Pancreas (tissue), 10 donors: Measurements from ENCODE around the gene IL17RA. TPM values are rescaled to one million over a fixed set of nuclear protein-coding genes. Genes with fewer than 3 reads are reported as not detected.

ENCODE experiments used
- ATAC-seq, 4 donors: fragments of 200-7000 bp; cut with Tn5 transposase; one replicate each; pipeline versions ENCODE4 v1.8.0 to v1.9.1; 2020; ENCODE audit warnings: mild to moderate bottlenecking in 4 of 4, moderate library complexity in 4 of 4
- DNase-seq, 6 donors: peaks; one replicate each; pipeline ENCODE4 v3.0.0-alpha.2; 2020
- FAIRE-seq: peaks from 2 replicates; lab custom pipeline; 2012; peaks lifted over from hg19 to GRCh38; lab: Jason Lieb, UNC
- H3K27ac ChIP-seq, 4 donors: fragments of 200-600 bp; sonication (generic); 1 replicate in 3 of 4; 2 replicates in 1 of 4; pipeline versions ENCODE4 v1.5.0 to v1.8.0; 2020
- H3K27me3 ChIP-seq, 4 donors: fragments of 200-600 bp; one replicate each; pipeline ENCODE4 v1.8.0; 2021
- H3K36me3 ChIP-seq, 3 donors: fragments of 200-600 bp; sonication (generic) in 1 of 3; one replicate each; pipeline versions ENCODE4 v1.5.0 to v1.8.0; 2020 to 2021
- H3K4me1 ChIP-seq, 3 donors: fragments of 200-600 bp; one replicate each; pipeline ENCODE4 v1.8.0; 2021
- H3K4me3 ChIP-seq, 4 donors: fragments of 200-600 bp; sonication (generic) in 2 of 4; one replicate each; pipeline versions ENCODE4 v1.5.0 to v1.8.0; 2020 to 2021
- H3K9me3 ChIP-seq, 4 donors: fragments of 200-600 bp; one replicate each; pipeline ENCODE4 v1.8.0; 2021
- CTCF ChIP-seq, 4 donors: fragments of 200-600 bp; sonication (generic) in 3 of 4; IDR thresholded peaks; one replicate each; pipeline versions ENCODE4 v1.5.0 to v1.8.0; 2021; ENCODE audit warnings: antibody characterized with exemption in 4 of 4
- whole genome bisulfite sequencing, 2 donors: extraction: QIAGEN DNeasy Blood & Tissue Kit; methylation state at CpG; one replicate each; pipeline ENCODE4 v1.1.7; 2013; 5-methylcytosine and 5-hydroxymethylcytosine counted together
- intact Hi-C, 3 donors: fragments of 100-400 bp; cut with DNase I; formaldehyde crosslinking; loops; one replicate each; pipeline versions ENCODE4 v1.11.1 to v1.14.2; 2022
- polyA plus RNA-seq, 2 donors: library from polyadenylated mRNA; stranded (reverse); fragments of 200-250 nt; gene quantifications; one replicate each; pipeline ENCODE4 v1.2.3, GENCODE V29; 2013
- total RNA-seq, 6 donors: library from RNA; stranded (reverse); fragmentation: NEBNext Ultra II Directional in 4 of 6; extraction: Animal tissue kit (Norgen Biotek cat#: 25700) in 4 of 6; gene quantifications; one replicate each; pipeline versions ENCODE4 v1.2.1 to v1.2.4, GENCODE V29; 2021 to 2023
- donor health status: healthy with polysubstance abuse.
- donor health status: DM: no; HTN: no; CAD: no; lungs with moderate emphysema.
- donor health status: DM: no; HTN: no; CAD: no.
- donor health status: control.
- donor health status: control.
- donor health status: Bipolar disorder and iron deficiency.
- donor health status: DM: yes; HTN: yes; CAD: no.
- donor health status: DM: no; HTN: no; CAD: no.
- donor health status: DM: no; HTN: no; CAD: no.
- donor health status: DM: yes; HTN: yes; CAD: no.

Gene IL17RA
- total and polyA plus RNA-seq, 8 donors, result 3.8 to 17.0 (median 8.1) TPM

GRCh38 chr22:17107547-17107810 lies 22.7 kb downstream of the IL17RA start:
- ATAC-seq, result no peak
- intact Hi-C loops, result no loop called here
- Histone ChIP-seq H3K4me3 (no peak overlapping the region), H3K27ac (no peak overlapping the region), H3K9me3 (no peaks in the 10 kb centered on the region), H3K36me3 (peaks cover 0 to 37% (median 4%) of the 10 kb centered on the region in 3 donors), H3K27me3 (no peaks in the 10 kb centered on the region), H3K4me1 (no peaks in the 10 kb centered on the region)
- WGBS, 2 donors, result 93 to 95% methylated on average over 6 of the region's 6 CpGs
- no peak for FAIRE-seq
- DNase-seq, result no peak
- no peak for TF ChIP-seq CTCF (IDR thresholded peaks at IDR 0.05)

GRCh38 chr22:17108256-17109112 lies 23.7 kb downstream of the IL17RA start:
- Histone ChIP-seq H3K4me3 (no peak overlapping the region), H3K4me1 (no peaks in the 10 kb centered on the region), H3K9me3 (no peaks in the 10 kb centered on the region), H3K27me3 (no peaks in the 10 kb centered on the region), H3K27ac (no peak overlapping the region), H3K36me3 (peaks cover 0 to 27% (median 4%) of the 10 kb centered on the region in 3 donors)
- TF ChIP-seq CTCF (IDR thresholded peaks at IDR 0.05), result no peak
- 96% methylated on average over 65 to 66 of the region's 66 CpGs for WGBS, 2 donors
- no peak for FAIRE-seq
- ATAC-seq, result no peak
- intact Hi-C loops, result no loop called here
- peak in 3 of 6 donors; percentile 40 to 79 (median 59) for DNase-seq

- Histone ChIP-seq H3K4me1 (no peaks in the 10 kb centered on the region), H3K27me3 (no peaks in the 10 kb centered on the region), H3K9me3 (no peaks in the 10 kb centered on the region), H3K4me3 (no peak overlapping the region), H3K36me3 (peaks cover 0 to 27% (median 4%) of the 10 kb centered on the region in 3 donors), H3K27ac (no peak overlapping the region)
- no peak for DNase-seq
- 92 to 93% methylated on average over 41 to 42 of the region's 42 CpGs for WGBS, 2 donors
- no peak for FAIRE-seq
- ATAC-seq, result no peak
- no peak for TF ChIP-seq CTCF (IDR thresholded peaks at IDR 0.05)
- intact Hi-C loops, result no loop called here
These were observed 24.5 kb downstream of the IL17RA start for GRCh38 chr22:17109113-17109865.

GRCh38 chr22:17109976-17110375 lies 25.2 kb downstream of the IL17RA start:
- Histone ChIP-seq H3K27ac (no peak overlapping the region), H3K27me3 (no peaks in the 10 kb centered on the region), H3K9me3 (no peaks in the 10 kb centered on the region), H3K4me3 (no peak overlapping the region), H3K36me3 (peaks cover 0 to 27% (median 4%) of the 10 kb centered on the region in 3 donors), H3K4me1 (no peaks in the 10 kb centered on the region)
- FAIRE-seq, result no peak
- 90 to 91% methylated on average over 16 of the region's 16 CpGs for WGBS, 2 donors
- TF ChIP-seq CTCF (IDR thresholded peaks at IDR 0.05), result no peak
- no peak for DNase-seq
- ATAC-seq, result no peak
- intact Hi-C loops, result no loop called here
